Hepatocyte (in vitro differentiated cells): ENCODE results near the gene PIGL. TPM values are rescaled to one million over a fixed set of nuclear protein-coding genes. Genes with fewer than 3 reads are reported as not detected.

Experiments
- DNase-seq: peaks from one replicate; pipeline ENCODE4 v3.0.0-alpha.2; 2016; ENCODE audit warnings: low spot score
- H2AFZ ChIP-seq: fragments of 200-600 bp; sonication (generic); 2 replicates; pipeline ENCODE4 v1.6.0; 2016; ENCODE audit warnings: antibody characterized with exemption, mild to moderate bottlenecking
- H3K27ac ChIP-seq: fragments of 200-600 bp; sonication (generic); 2 replicates; pipeline ENCODE4 v1.5.1; 2016; ENCODE audit warnings: mild to moderate bottlenecking
- H3K27me3 ChIP-seq: fragments of 200-600 bp; sonication (generic); 2 replicates; pipeline ENCODE4 v1.6.1; 2016
- H3K36me3 ChIP-seq: fragments of 200-600 bp; sonication (generic); replicated peaks from 2 replicates; pipeline ENCODE4 v1.5.1; 2016; ENCODE audit warnings: low read depth; ENCODE audit not compliant: insufficient read depth
- H3K4me1 ChIP-seq: fragments of 200-600 bp; sonication (generic); 2 replicates; pipeline ENCODE4 v1.5.1; 2016; ENCODE audit warnings: mild to moderate bottlenecking, moderate library complexity; ENCODE audit not compliant: insufficient read depth
- H3K4me2 ChIP-seq: fragments of 200-600 bp; sonication (generic); 2 replicates; pipeline ENCODE4 v1.6.0; 2016
- H3K4me3 ChIP-seq: fragments of 200-600 bp; sonication (generic); 2 replicates; pipeline ENCODE4 v1.5.1; 2016; ENCODE audit warnings: mild to moderate bottlenecking
- H3K79me2 ChIP-seq: fragments of 200-600 bp; sonication (generic); 2 replicates; pipeline ENCODE4 v1.6.0; 2017; ENCODE audit warnings: mild to moderate bottlenecking
- H3K9me2 ChIP-seq: fragments of 200-600 bp; sonication (generic); replicated peaks from 2 replicates; pipeline ENCODE4 v1.6.0; 2017; ENCODE audit warnings: mild to moderate bottlenecking; ENCODE audit not compliant: insufficient read depth
- H3K9me3 ChIP-seq: fragments of 200-600 bp; sonication (generic); 2 replicates; pipeline ENCODE4 v1.5.1; 2016; ENCODE audit warnings: low read depth, mild to moderate bottlenecking
- H4K20me1 ChIP-seq: fragments of 200-600 bp; sonication (generic); 2 replicates; pipeline ENCODE4 v1.6.0; 2016; ENCODE audit warnings: mild to moderate bottlenecking; ENCODE audit not compliant: insufficient read depth, poor library complexity, severe bottlenecking
- EZH2 ChIP-seq: fragments of 200-600 bp; sonication (generic); IDR thresholded peaks from 2 replicates; pipeline ENCODE4 v1.6.1; 2016; ENCODE audit warnings: antibody characterized with exemption, mild to moderate bottlenecking, borderline replicate concordance
- EZH2phosphoT487 ChIP-seq: fragments of 200-600 bp; sonication (generic); IDR thresholded peaks from one replicate; pipeline ENCODE4 v1.6.1; 2018; ENCODE audit warnings: antibody characterized with exemption, mild to moderate bottlenecking, low read depth, moderate library complexity; ENCODE audit not compliant: unreplicated experiment, severe bottlenecking
- WGBS: methylation state at CpG from one replicate; pipeline ENCODE4 v1.1.6; 2016; ENCODE audit warnings: low lambda C conversion rate; ENCODE audit errors: missing lambda C conversion rate; 5-methylcytosine and 5-hydroxymethylcytosine counted together
- polyA plus RNA-seq: library from polyadenylated mRNA; unstranded; fragments of >200 nt; fragmentation: Nextera tagmentation; extraction: Ambion mirVana; gene quantifications from 2 replicates; pipeline ENCODE4 v1.2.1, GENCODE V29; 2016
- total RNA-seq: library from RNA; depleted of rRNA; stranded (reverse); fragments of >200 nt; gene quantifications from 2 replicates; pipeline ENCODE4 v1.2.3, GENCODE V29; 2014
- TF ChIP-seq, protein P1 (sequence below): fragments of 200-600 bp; sonication (generic); IDR thresholded peaks from 2 replicates; pipeline ENCODE4 v1.5.1; 2016; ENCODE audit warnings: antibody characterized with exemption, mild to moderate bottlenecking; ENCODE audit not compliant: poor library complexity

PIGL gene
- total and polyA plus RNA-seq, 2 experiments from 2014 or later = 21.2 to 35.9 TPM

DNA sequence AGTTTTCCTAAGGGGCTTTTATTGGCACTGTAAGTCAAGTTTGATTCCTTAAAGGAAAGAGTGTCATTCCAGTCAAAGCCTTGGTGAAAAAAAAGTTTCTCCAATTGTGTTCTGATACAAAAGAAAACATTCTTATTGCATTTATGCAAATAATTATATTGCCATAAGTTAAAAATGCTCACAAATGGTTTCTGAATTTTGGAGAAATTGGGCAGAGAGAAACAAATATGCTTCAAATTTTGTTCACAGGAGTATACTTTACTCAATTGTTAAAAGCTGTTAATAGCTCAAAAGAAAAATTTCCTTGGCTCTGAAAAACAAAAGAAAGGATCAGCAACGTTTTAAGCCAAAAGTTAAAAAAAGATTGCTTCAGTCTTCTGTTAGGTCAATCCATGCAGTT, 60.2 kb downstream of the PIGL start:
- H3K4me3 ChIP-seq = no peak overlapping the region
- WGBS = 93% methylated on average over 1 of the region's 1 CpG
- H3K79me2 ChIP-seq = no peaks in the 10 kb centered on the region

DNA sequence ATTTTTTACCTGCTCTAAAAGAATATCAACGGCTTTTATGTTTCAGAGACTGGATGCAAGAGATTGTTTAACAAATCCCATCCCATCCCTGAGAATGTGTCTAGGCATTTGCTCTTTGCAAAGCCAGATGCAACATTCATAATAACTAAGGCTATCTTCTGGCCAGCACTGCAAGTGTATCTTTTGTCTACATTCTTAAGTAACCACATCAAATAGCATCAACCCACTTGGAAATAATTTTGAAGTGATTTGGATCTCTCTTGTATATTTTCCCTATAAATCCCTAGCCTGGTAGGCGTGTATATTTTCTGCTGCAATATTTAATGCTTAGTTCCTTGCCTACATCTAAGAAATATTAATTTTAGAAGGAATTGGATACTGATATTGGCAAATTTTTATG, 64.3 kb downstream of the PIGL start:
- Histone ChIP-seq H3K9me3 (no peaks in the 10 kb centered on the region), H3K27ac (no peak overlapping the region), H3K79me2 (no peaks in the 10 kb centered on the region), H3K27me3 (no peaks in the 10 kb centered on the region), H4K20me1 (no peaks in the 10 kb centered on the region), H3K36me3 (no peaks in the 10 kb centered on the region), H3K4me1 (peaks cover 8% of the 10 kb centered on the region), H3K9me2 (no peaks in the 10 kb centered on the region), H3K4me2 (no peak overlapping the region), H3K4me3 (no peak overlapping the region), H2AFZ (no peak overlapping the region)
- TF ChIP-seq, protein P1, sequence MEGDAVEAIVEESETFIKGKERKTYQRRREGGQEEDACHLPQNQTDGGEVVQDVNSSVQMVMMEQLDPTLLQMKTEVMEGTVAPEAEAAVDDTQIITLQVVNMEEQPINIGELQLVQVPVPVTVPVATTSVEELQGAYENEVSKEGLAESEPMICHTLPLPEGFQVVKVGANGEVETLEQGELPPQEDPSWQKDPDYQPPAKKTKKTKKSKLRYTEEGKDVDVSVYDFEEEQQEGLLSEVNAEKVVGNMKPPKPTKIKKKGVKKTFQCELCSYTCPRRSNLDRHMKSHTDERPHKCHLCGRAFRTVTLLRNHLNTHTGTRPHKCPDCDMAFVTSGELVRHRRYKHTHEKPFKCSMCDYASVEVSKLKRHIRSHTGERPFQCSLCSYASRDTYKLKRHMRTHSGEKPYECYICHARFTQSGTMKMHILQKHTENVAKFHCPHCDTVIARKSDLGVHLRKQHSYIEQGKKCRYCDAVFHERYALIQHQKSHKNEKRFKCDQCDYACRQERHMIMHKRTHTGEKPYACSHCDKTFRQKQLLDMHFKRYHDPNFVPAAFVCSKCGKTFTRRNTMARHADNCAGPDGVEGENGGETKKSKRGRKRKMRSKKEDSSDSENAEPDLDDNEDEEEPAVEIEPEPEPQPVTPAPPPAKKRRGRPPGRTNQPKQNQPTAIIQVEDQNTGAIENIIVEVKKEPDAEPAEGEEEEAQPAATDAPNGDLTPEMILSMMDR = no peak
- TF ChIP-seq EZH2 (no peak), EZH2phosphoT487 (no peak)
- 55% methylated on average over 2 of the region's 2 CpGs for WGBS
- no peak for DNase-seq

More for the DNA sequence above, 60.2 kb downstream of the PIGL start:
- H3K9me2 ChIP-seq = no peaks in the 10 kb centered on the region
- H2AFZ ChIP-seq = no peak overlapping the region
- TF ChIP-seq EZH2 (no peak), EZH2phosphoT487 (no peak)
- TF ChIP-seq, protein P1 = no peak
- no peaks in the 10 kb centered on the region for H3K36me3 ChIP-seq
- no peaks in the 10 kb centered on the region for H3K4me1 ChIP-seq
- no peak for DNase-seq
- H3K4me2 ChIP-seq = no peak overlapping the region
- H4K20me1 ChIP-seq = no peaks in the 10 kb centered on the region
- no peaks in the 10 kb centered on the region for H3K27me3 ChIP-seq
- no peaks in the 10 kb centered on the region for H3K9me3 ChIP-seq
- H3K27ac ChIP-seq = no peak overlapping the region

DNA sequence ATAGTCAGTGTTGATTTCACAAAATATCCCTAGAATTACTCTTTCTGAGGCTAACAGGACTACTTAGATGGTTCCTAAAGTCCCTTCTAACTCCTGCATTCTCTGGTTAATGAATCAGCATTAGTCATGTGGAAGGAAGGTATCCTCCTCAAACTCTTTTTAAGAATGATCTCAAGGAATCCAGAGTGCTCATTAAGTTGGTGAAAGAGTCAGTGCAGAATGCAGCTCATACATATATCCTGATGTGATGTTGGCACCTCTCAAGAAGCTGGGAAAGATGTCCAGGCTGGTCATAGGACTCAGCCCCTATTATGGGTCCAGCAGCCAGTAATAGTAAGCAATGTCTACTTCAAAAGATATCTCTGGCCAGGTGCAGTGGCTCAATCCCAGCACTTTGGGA, 65.5 kb downstream of the PIGL start:
- Histone ChIP-seq H3K36me3 (no peaks in the 10 kb centered on the region), H3K4me1 (peaks cover 20% of the 10 kb centered on the region), H3K9me3 (no peaks in the 10 kb centered on the region), H3K9me2 (no peaks in the 10 kb centered on the region), H3K27me3 (no peaks in the 10 kb centered on the region), H3K79me2 (no peaks in the 10 kb centered on the region), H2AFZ (no peak overlapping the region), H4K20me1 (no peaks in the 10 kb centered on the region), H3K27ac (no peak overlapping the region), H3K4me2 (no peak overlapping the region), H3K4me3 (no peak overlapping the region)
- no peak for DNase-seq
- TF ChIP-seq EZH2phosphoT487 = no peak
- TF ChIP-seq EZH2 = no peak
- TF ChIP-seq, protein P1 = no peak

DNA sequence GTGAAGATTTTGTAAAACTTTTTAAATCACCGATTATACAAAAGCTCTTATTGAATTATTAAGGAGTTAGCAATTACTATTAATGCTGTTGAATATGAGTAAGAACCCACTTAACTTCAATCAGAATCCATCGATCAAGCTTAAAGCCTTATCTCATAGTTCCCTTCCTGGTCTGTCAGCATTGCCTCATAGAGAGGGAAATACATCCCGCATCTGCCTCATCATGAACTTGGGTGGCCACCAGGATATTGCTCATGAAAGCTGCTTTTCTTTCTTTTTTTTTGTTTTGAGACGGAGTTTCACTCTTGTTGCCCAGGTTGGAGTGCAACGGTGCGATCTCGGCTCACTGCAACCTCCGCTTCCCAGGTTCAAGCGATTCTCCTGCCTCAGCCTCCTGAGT, 66.7 kb downstream of the PIGL start:
- 93% methylated on average over 6 of the region's 9 CpGs for WGBS

More for the DNA sequence above, 66.7 kb downstream of the PIGL start:
- Histone ChIP-seq H3K79me2 (no peaks in the 10 kb centered on the region), H3K4me3 (no peak overlapping the region), H4K20me1 (no peaks in the 10 kb centered on the region), H3K4me1 (peaks cover 32% of the 10 kb centered on the region), H3K36me3 (no peaks in the 10 kb centered on the region), H3K9me3 (no peaks in the 10 kb centered on the region), H3K9me2 (no peaks in the 10 kb centered on the region), H3K27ac (no peak overlapping the region), H3K4me2 (no peak overlapping the region), H2AFZ (no peak overlapping the region), H3K27me3 (no peaks in the 10 kb centered on the region)
- DNase-seq = no peak
- TF ChIP-seq, protein P1 = no peak
- TF ChIP-seq EZH2phosphoT487 = no peak
- no peak for TF ChIP-seq EZH2
